Chondrocyte (in vitro differentiated cells): Measurements from ENCODE around the gene TFAP2B. TPM values are rescaled to one million over a fixed set of nuclear protein-coding genes. Genes with fewer than 3 reads are reported as not detected.

Experiments used
- DNase-seq: peaks from one replicate; pipeline ENCODE4 v3.0.0; 2021; ENCODE audit warnings: mixed read lengths, low spot score
- H3K27ac Mint-ChIP-seq: one replicate; pipeline ENCODE4 v1.8.0; 2021; ENCODE audit warnings: mild to moderate bottlenecking, moderate library complexity, mixed read lengths; ENCODE audit not compliant: unreplicated experiment
- H3K27me3 Mint-ChIP-seq: 2 replicates; pipeline ENCODE4 v1.8.0; 2021; ENCODE audit warnings: low read depth, mixed read lengths
- H3K36me3 Mint-ChIP-seq: 2 replicates; pipeline ENCODE4 v1.8.0; 2021; ENCODE audit warnings: low read depth, mixed read lengths
- H3K4me1 Mint-ChIP-seq: 2 replicates; pipeline ENCODE4 v1.8.0; 2021; ENCODE audit warnings: low read depth, mild to moderate bottlenecking, mixed read lengths
- H3K4me3 Mint-ChIP-seq: one replicate; pipeline ENCODE4 v1.8.0; 2021; ENCODE audit warnings: mild to moderate bottlenecking, moderate library complexity, mixed read lengths; ENCODE audit not compliant: unreplicated experiment
- H3K9me3 Mint-ChIP-seq: 2 replicates; pipeline ENCODE4 v1.8.0; 2021; ENCODE audit warnings: low read depth, mixed read lengths
- long read RNA-seq: library from polyadenylated mRNA; stranded (forward); transcript quantifications from one replicate; pipeline ENCODE4 v2.0.0, GENCODE V29; 2021
- total RNA-seq: library from RNA; stranded (reverse); gene quantifications from 3 replicates; pipeline ENCODE4 v1.2.1, GENCODE V29; 2021
- TF ChIP-seq, protein P1 (sequence below): fragments of 200-600 bp; sonication (generic); IDR thresholded peaks from 2 replicates; pipeline ENCODE4 v1.5.0; 2021; ENCODE audit warnings: antibody characterized with exemption, mild to moderate bottlenecking, moderate library complexity

The TFAP2B gene
- total RNA-seq = 6.4 to 16.7 TPM (median 14.8 TPM) in 3 replicates
- long read RNA-seq, full-length matches to known transcripts = 1 of 10 reads
- long read RNA-seq, partial matches to known transcripts = 4 of 10 reads
- long read RNA-seq, other reads (novel, unspliced or antisense) = 5 of 10 reads

DNA sequence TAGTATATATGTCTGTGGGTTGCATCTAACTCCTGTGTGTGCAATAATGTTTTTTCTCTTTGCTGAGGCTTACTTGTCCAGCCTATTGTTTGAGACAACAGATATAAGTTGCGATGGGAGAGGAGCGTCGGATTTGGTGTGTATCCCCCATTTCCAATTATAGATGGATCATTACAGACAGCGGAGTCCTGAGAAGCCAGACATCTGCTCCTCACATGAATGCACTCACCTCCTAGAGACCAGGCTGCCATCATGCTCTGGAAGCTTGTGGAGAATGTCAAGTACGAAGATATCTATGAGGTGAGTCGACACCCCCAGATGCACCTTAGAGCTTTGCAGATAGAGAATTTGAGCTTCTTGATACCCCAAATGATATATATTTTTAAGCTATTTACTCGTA, at the start of gene TFAP2B:
TSS of gene TFAP2B (plus strand) at position 199 of the 400 bp plus-strand sequence. CDS start at position 220, 21 bp downstream.
- H3K9me3 Mint-ChIP-seq = no peaks in the 10 kb centered on the region
- peaks cover 3% of the 10 kb centered on the region for H3K36me3 Mint-ChIP-seq
- peak within 1 kb of the TSS; percentile 98 for H3K4me3 Mint-ChIP-seq
- peaks cover 4% of the 10 kb centered on the region for H3K27me3 Mint-ChIP-seq
- TF ChIP-seq, protein P1, sequence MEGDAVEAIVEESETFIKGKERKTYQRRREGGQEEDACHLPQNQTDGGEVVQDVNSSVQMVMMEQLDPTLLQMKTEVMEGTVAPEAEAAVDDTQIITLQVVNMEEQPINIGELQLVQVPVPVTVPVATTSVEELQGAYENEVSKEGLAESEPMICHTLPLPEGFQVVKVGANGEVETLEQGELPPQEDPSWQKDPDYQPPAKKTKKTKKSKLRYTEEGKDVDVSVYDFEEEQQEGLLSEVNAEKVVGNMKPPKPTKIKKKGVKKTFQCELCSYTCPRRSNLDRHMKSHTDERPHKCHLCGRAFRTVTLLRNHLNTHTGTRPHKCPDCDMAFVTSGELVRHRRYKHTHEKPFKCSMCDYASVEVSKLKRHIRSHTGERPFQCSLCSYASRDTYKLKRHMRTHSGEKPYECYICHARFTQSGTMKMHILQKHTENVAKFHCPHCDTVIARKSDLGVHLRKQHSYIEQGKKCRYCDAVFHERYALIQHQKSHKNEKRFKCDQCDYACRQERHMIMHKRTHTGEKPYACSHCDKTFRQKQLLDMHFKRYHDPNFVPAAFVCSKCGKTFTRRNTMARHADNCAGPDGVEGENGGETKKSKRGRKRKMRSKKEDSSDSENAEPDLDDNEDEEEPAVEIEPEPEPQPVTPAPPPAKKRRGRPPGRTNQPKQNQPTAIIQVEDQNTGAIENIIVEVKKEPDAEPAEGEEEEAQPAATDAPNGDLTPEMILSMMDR = no peak
- peak within 1 kb of the TSS; percentile 99 for H3K27ac Mint-ChIP-seq
- H3K4me1 Mint-ChIP-seq = peaks cover 54% of the 10 kb centered on the region
- no peak for DNase-seq

GRCh38 chr6:50778696-50779095, 40.0 kb upstream of the TFAP2B start:
- no peaks in the 10 kb centered on the region for H3K9me3 Mint-ChIP-seq
- no peaks in the 10 kb centered on the region for H3K36me3 Mint-ChIP-seq
- peaks cover 4% of the 10 kb centered on the region for H3K27me3 Mint-ChIP-seq
- TF ChIP-seq, protein P1 = no peak
- no peak for DNase-seq
- H3K4me1 Mint-ChIP-seq = no peaks in the 10 kb centered on the region
- no peak overlapping the region for H3K27ac Mint-ChIP-seq
- no peak overlapping the region for H3K4me3 Mint-ChIP-seq

- TF ChIP-seq, protein P1 = no peak
- Mint-ChIP-seq H3K36me3 (no peaks in the 10 kb centered on the region), H3K27me3 (peaks cover 4% of the 10 kb centered on the region), H3K27ac (no peak overlapping the region), H3K4me3 (no peak overlapping the region), H3K9me3 (no peaks in the 10 kb centered on the region), H3K4me1 (no peaks in the 10 kb centered on the region)
- no peak for DNase-seq
Measured at GRCh38 chr6:50780382-50780781, 38.3 kb upstream of the TFAP2B start.

GRCh38 chr6:50785921-50786320, 32.8 kb upstream of the TFAP2B start:
- Mint-ChIP-seq H3K4me3 (no peak overlapping the region), H3K4me1 (no peaks in the 10 kb centered on the region), H3K27me3 (peaks cover 5% of the 10 kb centered on the region), H3K36me3 (no peaks in the 10 kb centered on the region), H3K27ac (no peak overlapping the region), H3K9me3 (no peaks in the 10 kb centered on the region)
- TF ChIP-seq, protein P1 = no peak
- DNase-seq = no peak

DNA sequence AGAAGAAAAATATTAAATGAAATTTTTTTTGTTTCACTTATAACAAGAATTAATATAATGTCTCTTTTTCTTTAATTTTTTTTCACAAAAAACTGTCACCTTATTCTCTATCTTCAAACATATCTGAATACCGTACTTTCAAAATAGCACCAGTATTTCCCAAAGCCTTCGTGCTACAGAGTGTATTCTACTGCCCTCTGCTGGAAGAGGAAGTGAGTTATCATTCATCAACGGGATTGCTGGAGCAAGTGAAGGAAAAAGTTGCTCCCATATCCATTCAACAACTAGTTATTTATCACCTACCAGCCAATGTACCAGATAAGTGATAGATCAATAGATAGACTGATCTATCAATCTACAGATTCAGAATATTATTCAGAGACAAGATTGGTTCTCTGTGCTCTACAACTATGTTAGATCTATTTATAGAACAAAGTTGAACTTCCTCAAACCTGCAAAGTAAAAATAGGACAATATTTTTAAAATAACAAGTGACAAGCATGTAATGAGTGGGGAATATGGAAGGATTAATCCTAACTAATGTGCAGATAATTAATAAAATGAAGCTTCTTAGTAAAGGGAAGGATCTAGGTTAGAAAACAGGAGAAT, 26.7 kb upstream of the TFAP2B start:
- no peaks in the 10 kb centered on the region for H3K36me3 Mint-ChIP-seq
- DNase-seq = no peak
- TF ChIP-seq, protein P1 = peak; percentile 95
- no peaks in the 10 kb centered on the region for H3K9me3 Mint-ChIP-seq
- peaks cover 4% of the 10 kb centered on the region for H3K4me1 Mint-ChIP-seq
- H3K27ac Mint-ChIP-seq = no peak overlapping the region
- H3K27me3 Mint-ChIP-seq = peaks cover 19% of the 10 kb centered on the region
- H3K4me3 Mint-ChIP-seq = no peak overlapping the region
